H1 (cell line): ENCODE data around the gene DIP2B. TPM values are rescaled to one million over a fixed set of nuclear protein-coding genes. Genes with fewer than 3 reads are reported as not detected.

Experiments
- CTCF ChIA-PET: fragments of 300-600 bp; sonication (Branson Sonifier 250); formaldehyde crosslinking; loops from one replicate; lab custom pipeline; 2021; ENCODE audit not compliant: partially characterized antibody; lab: Charles Lee
- POLR2A ChIA-PET: fragments of 300-600 bp; sonication (Branson Sonifier 250); formaldehyde crosslinking; loops from one replicate; lab custom pipeline; 2021; ENCODE audit warnings: inconsistent platforms; ENCODE audit not compliant: partially characterized antibody; lab: Charles Lee
- DNase-seq, 2 experiments: peaks; one replicate each; pipeline versions ENCODE4 v3.0.0 to v3.0.0-alpha.2; 2010 to 2022; ENCODE audit warnings: low spot score in 2 of 2, low read depth in 1 of 2, mixed read lengths in 1 of 2
- FAIRE-seq: peaks from 2 replicates; lab custom pipeline; 2011; peaks lifted over from hg19 to GRCh38; lab: Jason Lieb, UNC
- H2AFZ ChIP-seq: 2 replicates; pipeline ENCODE4 v1.8.1; 2012; ENCODE audit warnings: low read length, inconsistent platforms
- H2AK5ac ChIP-seq: 2 replicates; pipeline ENCODE4 v1.6.1; 2013; ENCODE audit warnings: low read depth, low read length
- H2BK120ac ChIP-seq: replicated peaks from 2 replicates; pipeline ENCODE3; 2013; ENCODE audit warnings: low read depth, low read length, inconsistent platforms
- H2BK12ac ChIP-seq: 2 replicates; pipeline ENCODE4 v1.6.1; 2013; ENCODE audit warnings: low read depth, low read length
- H2BK15ac ChIP-seq: 2 replicates; pipeline ENCODE4 v1.6.1; 2013; ENCODE audit warnings: low read length
- H2BK20ac ChIP-seq: 2 replicates; pipeline ENCODE4 v1.6.1; 2013; ENCODE audit warnings: low read length
- H2BK5ac ChIP-seq: 2 replicates; pipeline ENCODE4 v1.6.1; 2013; ENCODE audit warnings: low read depth, low read length
- H3K14ac ChIP-seq: 2 replicates; pipeline ENCODE4 v1.6.1; 2013; ENCODE audit warnings: inconsistent platforms; ENCODE audit not compliant: insufficient read length
- H3K18ac ChIP-seq: 2 replicates; pipeline ENCODE4 v1.6.1; 2013; ENCODE audit warnings: low read length; ENCODE audit errors: extremely low read depth
- H3K23ac ChIP-seq: 2 replicates; pipeline ENCODE4 v1.6.1; 2013; ENCODE audit warnings: inconsistent platforms; ENCODE audit not compliant: insufficient read length
- H3K23me2 ChIP-seq: 2 replicates; pipeline ENCODE4 v1.6.1; 2013; ENCODE audit warnings: low read depth, low read length
- H3K27ac ChIP-seq: 2 replicates; pipeline ENCODE4 v1.6.1; 2011; ENCODE audit warnings: low read depth, low read length, inconsistent platforms
- H3K27me3 ChIP-seq, 4 experiments: replicated peaks in 1 of 4; 1 replicate in 1 of 4; 2 replicates in 3 of 4; pipeline versions ENCODE4 v1.6.1 to v1.8.1; 2011 to 2013; ENCODE audit warnings: low read length in 3 of 4, mild to moderate bottlenecking in 3 of 4, inconsistent platforms in 2 of 4, mixed read lengths in 2 of 4, moderate library complexity in 1 of 4; ENCODE audit not compliant: control insufficient read depth in 3 of 4, insufficient read depth in 3 of 4; ENCODE audit errors: extremely low read depth in 1 of 4
- H3K36me3 ChIP-seq, 4 experiments: 2 replicates each; pipeline versions ENCODE4 v1.6.1 to v1.8.1; 2011 to 2013; ENCODE audit warnings: mild to moderate bottlenecking in 4 of 4, low read length in 3 of 4, moderate library complexity in 2 of 4, control low read depth in 1 of 4, inconsistent platforms in 1 of 4; ENCODE audit not compliant: insufficient read depth in 4 of 4, control insufficient read depth in 2 of 4
- H3K4ac ChIP-seq: replicated peaks from 2 replicates; pipeline ENCODE3; 2013; ENCODE audit warnings: low read length, low read depth, mixed read lengths, inconsistent platforms; ENCODE audit not compliant: insufficient read length
- H3K4me1 ChIP-seq, 4 experiments: replicated peaks in 1 of 4; 1 replicate in 1 of 4; 2 replicates in 3 of 4; pipeline versions ENCODE4 v1.6.1 to v1.8.1; 2011 to 2013; ENCODE audit warnings: low read length in 3 of 4, inconsistent platforms in 2 of 4, mixed read lengths in 1 of 4; ENCODE audit not compliant: insufficient read depth in 4 of 4, control insufficient read depth in 3 of 4
- H3K4me2 ChIP-seq, 2 experiments: 2 replicates each; pipeline versions ENCODE4 v1.6.1 to v1.8.1; 2011 to 2013; ENCODE audit warnings: low read depth in 2 of 2, low read length in 2 of 2, control low read depth in 1 of 2, inconsistent platforms in 1 of 2, mild to moderate bottlenecking in 1 of 2; ENCODE audit not compliant: insufficient read depth in 1 of 2
- H3K4me3 ChIP-seq, 4 experiments: fragments of 200-600, 300-600 bp in 1 of 4; sonication (generic), shearing (Covaris generic), sonication (Bioruptor Twin) in 1 of 4; 2 replicates each; pipeline versions ENCODE4 v1.5.1 to v1.8.1; 2011 to 2016; ENCODE audit warnings: low read length in 4 of 4, low read depth in 3 of 4, control low read depth in 2 of 4, inconsistent platforms in 2 of 4, mild to moderate bottlenecking in 2 of 4, mixed read lengths in 1 of 4, moderate library complexity in 1 of 4; ENCODE audit not compliant: insufficient read depth in 2 of 4; ENCODE audit errors: extremely low read depth in 1 of 4
- H3K56ac ChIP-seq: replicated peaks from 2 replicates; pipeline ENCODE3; 2013; ENCODE audit warnings: low read depth, mild to moderate bottlenecking, mixed read lengths, low read length, inconsistent platforms; ENCODE audit not compliant: insufficient read length
- H3K79me1 ChIP-seq: 2 replicates; pipeline ENCODE4 v1.6.1; 2013; ENCODE audit warnings: low read depth, low read length, control low read depth
- H3K79me2 ChIP-seq, 2 experiments: 2 replicates each; pipeline versions ENCODE4 v1.6.1 to v1.8.1; 2012 to 2013; ENCODE audit warnings: low read length in 2 of 2, mild to moderate bottlenecking in 2 of 2, inconsistent platforms in 1 of 2; ENCODE audit not compliant: insufficient read depth in 2 of 2, control insufficient read depth in 1 of 2
- H3K9ac ChIP-seq, 4 experiments: replicated peaks in 1 of 4; 1 replicate in 1 of 4; 2 replicates in 3 of 4; pipeline versions ENCODE4 v1.6.1 to v1.8.1; 2011 to 2013; ENCODE audit warnings: low read depth in 3 of 4, low read length in 3 of 4, control low read depth in 2 of 4, mild to moderate bottlenecking in 2 of 4, moderate library complexity in 2 of 4, inconsistent platforms in 1 of 4; ENCODE audit errors: extremely low read depth in 1 of 4
- H3K9me3 ChIP-seq, 2 experiments: 2 replicates each; pipeline versions ENCODE4 v1.6.1 to v1.8.1; 2012 to 2013; ENCODE audit warnings: mild to moderate bottlenecking in 2 of 2, moderate library complexity in 2 of 2, control low read depth in 1 of 2, inconsistent platforms in 1 of 2, low read depth in 1 of 2, low read length in 1 of 2, mixed read lengths in 1 of 2; ENCODE audit not compliant: insufficient read depth in 2 of 2
- H4K20me1 ChIP-seq, 2 experiments: replicated peaks in 1 of 2; 2 replicates each; pipeline versions ENCODE3 to v1.8.1; 2011 to 2013; ENCODE audit warnings: inconsistent platforms in 2 of 2, low read length in 2 of 2, mild to moderate bottlenecking in 1 of 2; ENCODE audit not compliant: insufficient read depth in 2 of 2, control insufficient read depth in 1 of 2
- H4K5ac ChIP-seq: 2 replicates; pipeline ENCODE4 v1.6.1; 2013; ENCODE audit warnings: low read length, low read depth, mixed read lengths, inconsistent platforms; ENCODE audit not compliant: insufficient read length
- H4K8ac ChIP-seq: 2 replicates; pipeline ENCODE4 v1.8.0; 2013; ENCODE audit warnings: mild to moderate bottlenecking, moderate library complexity, low read length, inconsistent platforms; ENCODE audit not compliant: insufficient read depth; ENCODE audit errors: extremely low read depth
- H4K91ac ChIP-seq: replicated peaks from 2 replicates; pipeline ENCODE3; 2013; ENCODE audit warnings: low read length, mixed read lengths, inconsistent platforms; ENCODE audit not compliant: insufficient read length
- BRCA1 ChIP-seq: IDR thresholded peaks from 2 replicates; pipeline ENCODE4 v1.6.1; 2012; ENCODE audit warnings: low read depth, low read length, improper control_type of control experiment
- CEBPB ChIP-seq: IDR thresholded peaks from 2 replicates; pipeline ENCODE4 v1.6.1; 2012; ENCODE audit warnings: low read depth, low read length
- E2F6 ChIP-seq: IDR thresholded peaks from 2 replicates; pipeline ENCODE4 v1.6.1; 2012; ENCODE audit warnings: inconsistent platforms
- JUN ChIP-seq: IDR thresholded peaks from 2 replicates; pipeline ENCODE4 v1.6.1; 2011; ENCODE audit warnings: low read depth, mild to moderate bottlenecking, improper control_type of control experiment, low read length
- JUND ChIP-seq: IDR thresholded peaks from 2 replicates; pipeline ENCODE4 v1.6.1; 2011; ENCODE audit warnings: mild to moderate bottlenecking, improper control_type of control experiment, low read length
- NANOG ChIP-seq: IDR thresholded peaks from 2 replicates; pipeline ENCODE4 v1.6.1; 2011; ENCODE audit warnings: low read length, low read depth, mild to moderate bottlenecking, inconsistent platforms; ENCODE audit not compliant: insufficient read depth, poor library complexity, severe bottlenecking
- POLR2AphosphoS5 ChIP-seq: IDR thresholded peaks from 2 replicates; pipeline ENCODE4 v1.6.1; 2011; ENCODE audit warnings: low read depth, low read length
- RBBP5 ChIP-seq: IDR thresholded peaks from 2 replicates; pipeline ENCODE4 v1.7.1; 2012; ENCODE audit warnings: low read depth, mild to moderate bottlenecking, inconsistent platforms, low read length, moderate library complexity, borderline replicate concordance
- SAP30 ChIP-seq: fragments of 300-600 bp; sonication (generic); IDR thresholded peaks from 2 replicates; pipeline ENCODE4 v1.7.1; 2012; ENCODE audit warnings: low read length, moderate library complexity, mild to moderate bottlenecking, inconsistent platforms; ENCODE audit not compliant: insufficient read depth, insufficient replicate concordance
- TAF7 ChIP-seq: optimal IDR thresholded peaks from 2 replicates; pipeline ENCODE3; 2011; ENCODE audit warnings: low read depth, mild to moderate bottlenecking, inconsistent platforms, low read length, moderate library complexity, borderline replicate concordance
- ZNF274 ChIP-seq: IDR thresholded peaks from 2 replicates; pipeline ENCODE4 v1.7.0; 2012; ENCODE audit warnings: low read length, borderline replicate concordance; ENCODE audit errors: extremely low read depth
- WGBS, 2 experiments: shearing (Covaris generic) in 1 of 2; methylation state at CpG; one replicate each; pipeline versions ENCODE4 v1.1.6 to v1.1.7; 2013 to 2015; ENCODE audit warnings: low lambda C conversion rate in 2 of 2, mixed read lengths in 2 of 2, inconsistent platforms in 1 of 2, low coverage in 1 of 2, missing lambda C conversion rate in 1 of 2; ENCODE audit not compliant: insufficient replicate concordance in 2 of 2, insufficient coverage in 1 of 2, insufficient read length in 1 of 2; ENCODE audit errors: extremely low coverage in 1 of 2, missing lambda C conversion rate in 1 of 2; 5-methylcytosine and 5-hydroxymethylcytosine counted together
- polyA plus RNA-seq, 7 experiments: library from polyadenylated mRNA; depleted of rRNA in 3 of 7; stranded (reverse) in 5 of 7; unstranded in 2 of 7; fragments of >200 nt in 5 of 7; fragments of 200-250 nt in 2 of 7; gene quantifications; 1 replicate in 5 of 7; 2 replicates in 1 of 7; 4 replicates in 1 of 7; pipeline versions ENCODE4 v1.2.1 to v1.2.3, GENCODE V29; 2011 to 2013; ENCODE audit warnings: missing spikeins in 2 of 7, mixed read lengths in 2 of 7
- total RNA-seq: library from RNA; stranded (reverse); fragmentation: NEBNext Ultra II Directional; extraction: Animal tissue kit (Norgen Biotek cat#: 25700); gene quantifications from 2 replicates; pipeline ENCODE4 v1.2.1, GENCODE V29; 2021

DIP2B gene
- total and polyA plus RNA-seq, 2 of the 8 experiments (the other 6 are each of a cell fraction or from before 2014, with no cell fraction given), result 11.1 to 29.6 TPM

- TF ChIP-seq SAP30 (no peak), NANOG (no peak), ZNF274 (no peak), CEBPB (no peak), BRCA1 (no peak), E2F6 (no peak), RBBP5 (no peak), POLR2AphosphoS5 (no peak), JUN (no peak), TAF7 (no peak), JUND (no peak)
- no peak overlapping the region for H2BK20ac ChIP-seq
- no peaks in the 10 kb centered on the region for H3K4me1 ChIP-seq
- H3K79me2 ChIP-seq, result no peaks in the 10 kb centered on the region; a peak in 1 of 4 replicates
- H3K14ac ChIP-seq, result no peak overlapping the region
- H3K4me2 ChIP-seq, result no peak overlapping the region
- H2AFZ ChIP-seq, result no peak overlapping the region
- CTCF ChIA-PET, result interaction anchor here (0.6 to 6.8 kb wide), 10 partner anchors 12 to 359 kb away, joined by 3 to 99 read pairs (median 3); partner anchors contain the start of gene DIP2B
- no peak overlapping the region for H4K5ac ChIP-seq
- no peak overlapping the region for H2BK12ac ChIP-seq
- no peak overlapping the region for H4K91ac ChIP-seq
- POLR2A ChIA-PET, result interaction anchor here (1.5 to 2.7 kb wide), 2 partner anchors 135 to 137 kb away, joined by 3 to 11 read pairs; partner anchors contain the start of gene DIP2B
- FAIRE-seq, result no peak
- no peak overlapping the region for H2BK120ac ChIP-seq
- 56% methylated on average over 1 of the region's 1 CpG; no CpG with 5 or more reads in 1 of the 2 experiments for WGBS, 2 experiments
- no peaks in the 10 kb centered on the region for H3K9me3 ChIP-seq
- H3K56ac ChIP-seq, result no peak overlapping the region
- H2AK5ac ChIP-seq, result no peak overlapping the region
- H3K27me3 ChIP-seq, result no peaks in the 10 kb centered on the region
- no peak overlapping the region for H2BK5ac ChIP-seq
- no peaks in the 10 kb centered on the region; the same call in 1 of the 2 replicates for H3K23me2 ChIP-seq
- no peak overlapping the region for H3K4me3 ChIP-seq
- H3K79me1 ChIP-seq, result peaks cover 2% of the 10 kb centered on the region; the same call in 1 of the 2 replicates
- H3K36me3 ChIP-seq, result 0 out of 8 replicates have a peak, but pooled peaks cover 0 to 3% (median under 1%) of the 10 kb centered on the region in 4 experiments
- no peak overlapping the region for H2BK15ac ChIP-seq
- DNase-seq, result no peak
- H4K8ac ChIP-seq, result no peak overlapping the region
- H3K27ac ChIP-seq, result no peak overlapping the region
- H3K4ac ChIP-seq, result no peak overlapping the region
- H3K9ac ChIP-seq, result no peak overlapping the region
- no peak overlapping the region for H3K23ac ChIP-seq
- H4K20me1 ChIP-seq, result no peaks in the 10 kb centered on the region
- no peak overlapping the region for H3K18ac ChIP-seq
Measured at GRCh38 chr12:50642035-50642451, 137.3 kb downstream of the DIP2B start.
